HG02623 (cell line): ENCODE data around the gene ATP5F1D.

Experiments
- ATAC-seq: cut with Tn5 transposase; IDR thresholded peaks from one replicate; pipeline ENCODE4 v1.9.1; 2021; ENCODE audit warnings: moderate library complexity; ENCODE audit not compliant: unreplicated experiment

ATP5F1D gene

GRCh38 chr19:1290196-1290702, 48.7 kb downstream of the ATP5F1D start:
- no peak for ATAC-seq

- no peak for ATAC-seq
Observed at GRCh38 chr19:1290703-1291651, 49.4 kb downstream of the ATP5F1D start.

GRCh38 chr19:1291761-1292418, 50.3 kb downstream of the ATP5F1D start:
- ATAC-seq = no peak

- ATAC-seq = no peak
Observed at GRCh38 chr19:1292419-1293151, 51.0 kb downstream of the ATP5F1D start.

- ATAC-seq = no peak
Observed at GRCh38 chr19:1293782-1294604, 52.4 kb downstream of the ATP5F1D start.
